Gastrocnemius medialis (tissue), 4 donors: Measurements from ENCODE around the gene DENND1A.

Source experiments
- POLR2A ChIP-seq, 2 donors: fragments of 450-650 bp; IDR thresholded peaks; one replicate each; pipeline ENCODE4 v1.6.1; 2017; ENCODE audit warnings: antibody characterized with exemption in 2 of 2, mild to moderate bottlenecking in 2 of 2, moderate library complexity in 2 of 2
- TF ChIP-seq, protein P1 (sequence below), 5 experiments: fragments of 450-650 bp in 3 of 5; fragments of 200-600 bp in 2 of 5; sonication (generic) in 2 of 5; IDR thresholded peaks in 4 of 5; conservative IDR thresholded peaks in 1 of 5; 1 replicate in 4 of 5; 2 replicates in 1 of 5; pipeline ENCODE4 v1.5.1; 2016 to 2019; ENCODE audit warnings: antibody characterized with exemption in 5 of 5, mild to moderate bottlenecking in 3 of 5, moderate library complexity in 3 of 5

DNA sequence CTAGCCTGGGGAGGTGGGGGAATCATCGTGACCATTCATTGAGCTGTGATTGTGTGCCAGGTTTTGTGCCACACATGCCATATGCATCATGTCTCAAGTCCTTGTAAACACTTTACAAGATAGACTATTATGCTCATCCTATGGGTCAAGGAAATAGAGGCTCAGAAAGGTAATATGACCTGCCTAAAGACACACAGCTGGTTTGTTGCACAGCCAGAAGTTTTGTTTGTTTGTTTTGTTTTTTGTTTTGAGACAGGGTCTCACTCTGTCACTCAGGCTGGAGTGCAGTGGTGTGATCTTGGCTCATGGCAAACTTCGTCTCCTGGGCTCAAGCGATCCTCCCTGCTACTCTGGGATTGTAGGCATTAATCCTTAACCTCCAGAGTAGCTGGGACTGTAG lies 595.3 kb downstream of the DENND1A start:
- TF ChIP-seq, protein P1, sequence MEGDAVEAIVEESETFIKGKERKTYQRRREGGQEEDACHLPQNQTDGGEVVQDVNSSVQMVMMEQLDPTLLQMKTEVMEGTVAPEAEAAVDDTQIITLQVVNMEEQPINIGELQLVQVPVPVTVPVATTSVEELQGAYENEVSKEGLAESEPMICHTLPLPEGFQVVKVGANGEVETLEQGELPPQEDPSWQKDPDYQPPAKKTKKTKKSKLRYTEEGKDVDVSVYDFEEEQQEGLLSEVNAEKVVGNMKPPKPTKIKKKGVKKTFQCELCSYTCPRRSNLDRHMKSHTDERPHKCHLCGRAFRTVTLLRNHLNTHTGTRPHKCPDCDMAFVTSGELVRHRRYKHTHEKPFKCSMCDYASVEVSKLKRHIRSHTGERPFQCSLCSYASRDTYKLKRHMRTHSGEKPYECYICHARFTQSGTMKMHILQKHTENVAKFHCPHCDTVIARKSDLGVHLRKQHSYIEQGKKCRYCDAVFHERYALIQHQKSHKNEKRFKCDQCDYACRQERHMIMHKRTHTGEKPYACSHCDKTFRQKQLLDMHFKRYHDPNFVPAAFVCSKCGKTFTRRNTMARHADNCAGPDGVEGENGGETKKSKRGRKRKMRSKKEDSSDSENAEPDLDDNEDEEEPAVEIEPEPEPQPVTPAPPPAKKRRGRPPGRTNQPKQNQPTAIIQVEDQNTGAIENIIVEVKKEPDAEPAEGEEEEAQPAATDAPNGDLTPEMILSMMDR (IDR thresholded peaks at IDR 0.05 in 4 of 5, conservative IDR thresholded peaks at IDR 0.05 in 1 of 5): no peak
- TF ChIP-seq POLR2A (IDR thresholded peaks at IDR 0.05): no peak
